Activated CD4-positive, alpha-beta T cell treated with anti-CD3 and anti-CD28 coated beads for 24 hours (primary cell): ENCODE results near the gene APCS.

Experiments used
- DNase-seq, 2 donors: peaks; one replicate each; pipeline ENCODE4 v3.0.0-alpha.2; 2020; ENCODE audit warnings: low read depth in 2 of 2

APCS gene, protein sequence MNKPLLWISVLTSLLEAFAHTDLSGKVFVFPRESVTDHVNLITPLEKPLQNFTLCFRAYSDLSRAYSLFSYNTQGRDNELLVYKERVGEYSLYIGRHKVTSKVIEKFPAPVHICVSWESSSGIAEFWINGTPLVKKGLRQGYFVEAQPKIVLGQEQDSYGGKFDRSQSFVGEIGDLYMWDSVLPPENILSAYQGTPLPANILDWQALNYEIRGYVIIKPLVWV

DNA sequence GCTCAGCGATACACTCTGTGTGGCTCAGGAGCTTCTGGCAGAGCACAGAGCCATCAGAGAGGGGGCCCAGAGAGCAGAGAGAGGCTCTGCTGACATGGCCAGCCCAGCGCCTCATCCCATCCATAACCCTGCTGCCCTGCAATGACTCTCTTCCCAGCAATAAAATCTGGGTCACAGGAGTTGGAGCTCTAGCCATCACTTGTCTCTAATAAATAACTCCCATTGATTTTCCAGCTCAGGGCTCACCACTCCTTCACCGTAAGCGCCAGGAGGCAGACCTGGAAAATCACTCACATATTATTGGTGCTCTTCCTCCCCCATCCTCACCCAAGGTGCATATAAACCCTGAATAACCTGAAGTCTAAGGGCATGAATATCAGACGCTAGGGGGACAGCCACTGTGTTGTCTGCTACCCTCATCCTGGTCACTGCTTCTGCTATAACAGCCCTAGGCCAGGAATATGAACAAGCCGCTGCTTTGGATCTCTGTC, at the start of gene APCS:
TSS of gene APCS (plus strand) at position 366 of the 491 bp plus-strand sequence. CDS start at position 462, 96 bp downstream.
- DNase-seq = no peak

DNA sequence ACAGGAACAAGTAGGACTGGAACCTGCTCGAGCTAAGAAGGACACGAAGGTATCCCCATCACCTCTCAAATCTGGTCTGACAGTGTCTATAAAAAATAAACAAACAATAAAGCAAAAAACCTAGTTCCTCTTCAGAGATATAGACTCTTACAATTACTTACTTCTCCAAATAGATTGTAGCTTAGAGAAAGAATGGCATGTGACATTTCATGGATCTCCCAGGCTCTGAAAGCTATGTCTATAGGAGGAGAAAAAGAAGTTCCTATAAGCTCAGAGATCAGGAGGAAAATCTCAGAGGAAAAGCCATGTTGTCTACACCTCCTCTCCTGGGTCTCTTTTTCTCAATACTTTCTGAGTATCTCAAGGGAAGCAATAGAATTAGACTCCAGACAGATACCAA, 39.5 kb upstream of the APCS start:
- DNase-seq = no peak

DNA sequence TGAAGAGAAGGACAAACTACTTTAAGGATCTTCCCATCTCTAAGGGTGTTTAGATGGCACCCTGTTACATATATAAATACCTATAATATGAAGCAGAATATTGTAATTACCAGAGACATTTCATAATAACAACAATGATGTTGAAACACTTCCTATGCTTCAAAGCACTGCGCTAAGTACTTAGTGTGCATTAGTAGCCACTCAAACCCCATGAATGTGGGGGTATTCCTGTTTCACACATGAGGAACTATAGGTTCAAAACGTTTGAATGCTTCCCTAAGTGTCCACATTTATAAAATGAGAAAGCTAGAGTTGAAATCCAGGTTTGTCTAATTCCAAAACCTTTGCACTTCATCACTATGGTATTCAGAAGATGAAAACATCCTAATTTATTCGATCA, 33.4 kb upstream of the APCS start:
- no peak for DNase-seq

DNA sequence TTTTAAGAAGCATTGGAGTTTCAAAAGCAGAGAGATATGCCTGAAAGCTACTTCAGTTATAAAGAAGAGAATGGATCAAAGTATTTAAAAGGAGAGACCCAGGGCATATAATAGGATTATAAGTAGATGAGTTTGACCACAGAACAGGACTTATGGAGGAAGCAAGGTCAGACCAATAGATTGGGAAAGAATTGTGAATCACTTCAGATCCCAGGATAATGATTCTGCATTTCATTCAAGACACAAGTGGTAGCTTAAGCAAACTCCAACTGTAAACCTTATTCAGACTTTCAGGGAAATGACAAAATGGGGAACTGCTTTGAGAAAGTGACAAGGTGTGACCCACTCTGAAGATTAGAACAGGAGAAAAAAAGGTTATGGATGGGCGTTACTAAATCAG, 32.9 kb upstream of the APCS start:
- DNase-seq = no peak

DNA sequence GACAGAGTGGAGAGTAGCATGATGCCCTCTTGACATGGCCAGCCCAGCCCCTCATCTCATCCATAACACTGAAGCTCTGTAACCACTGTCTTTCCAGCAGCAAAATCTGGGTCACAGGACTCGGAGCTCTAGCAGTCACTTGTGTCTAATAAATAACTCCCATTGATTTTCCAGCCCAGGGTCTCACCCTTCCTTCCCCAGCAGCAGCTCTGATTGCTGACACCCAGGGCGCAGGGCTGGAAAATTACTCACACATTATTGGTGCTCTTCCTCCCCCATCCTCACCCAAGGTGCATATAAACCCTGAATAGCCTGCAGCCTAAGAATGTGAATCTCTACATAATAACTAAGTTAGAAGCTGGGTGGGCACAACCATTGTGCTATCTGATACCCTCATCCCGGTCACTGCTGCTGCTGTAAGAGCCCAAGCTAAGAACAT, 30.7 kb upstream of the APCS start:
- no peak for DNase-seq

DNA sequence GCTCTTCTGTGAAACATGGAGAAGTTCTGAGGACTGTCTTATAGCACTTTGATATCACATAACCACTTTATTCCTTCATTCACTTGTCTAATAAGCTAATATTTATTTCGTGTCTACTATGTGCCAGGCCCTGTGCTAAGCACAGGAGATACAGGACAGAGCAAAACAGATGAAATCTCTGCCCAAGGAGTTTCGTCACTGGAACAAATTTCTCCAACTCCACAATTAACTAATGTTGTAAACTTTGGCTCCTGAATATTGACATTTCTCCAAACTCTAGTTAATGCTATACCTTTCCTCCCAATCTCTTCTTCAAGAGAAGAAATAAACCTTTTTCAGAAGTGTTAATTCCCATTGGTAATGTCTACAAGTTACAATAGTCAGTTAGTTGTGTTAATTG, 27.0 kb upstream of the APCS start:
- DNase-seq = no peak

DNA sequence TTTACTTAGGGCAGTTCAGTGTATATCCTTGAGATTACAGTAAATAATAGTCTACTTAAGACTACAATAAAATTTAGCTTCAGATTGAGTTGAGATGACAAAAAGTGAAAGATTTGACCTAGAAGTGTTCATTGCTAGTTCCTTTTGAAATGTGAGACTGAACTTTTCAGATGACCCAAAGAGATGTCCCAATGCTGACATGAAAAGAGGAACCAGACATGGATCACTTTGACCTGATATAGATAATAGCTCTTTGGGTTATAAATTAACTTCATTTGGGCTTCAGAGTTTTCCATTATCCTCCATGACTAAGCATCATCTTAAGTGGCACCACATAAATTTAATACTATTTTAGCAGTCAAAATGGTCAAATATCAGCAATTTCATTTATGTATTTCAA, 26.1 kb upstream of the APCS start:
- DNase-seq = no peak

DNA sequence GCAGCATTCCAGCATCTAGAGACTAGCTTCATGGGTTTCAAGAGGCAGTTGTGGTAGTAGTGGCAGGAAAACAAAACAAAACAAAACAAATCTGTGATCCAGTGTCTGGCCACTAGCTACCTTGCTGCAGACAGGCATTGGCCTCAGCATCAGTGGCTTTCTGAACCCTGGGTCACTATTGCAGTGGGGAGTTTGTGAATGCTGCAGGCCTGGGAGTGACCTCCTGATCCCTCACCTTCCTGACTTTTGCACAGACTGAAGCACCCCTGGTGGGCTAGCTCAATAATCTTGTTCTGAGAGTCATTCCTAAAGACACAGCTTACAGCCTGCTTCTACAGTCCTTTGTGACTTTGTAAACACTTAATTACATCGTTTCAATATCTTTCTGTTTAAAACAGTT, 24.9 kb upstream of the APCS start:
- no peak for DNase-seq

DNA sequence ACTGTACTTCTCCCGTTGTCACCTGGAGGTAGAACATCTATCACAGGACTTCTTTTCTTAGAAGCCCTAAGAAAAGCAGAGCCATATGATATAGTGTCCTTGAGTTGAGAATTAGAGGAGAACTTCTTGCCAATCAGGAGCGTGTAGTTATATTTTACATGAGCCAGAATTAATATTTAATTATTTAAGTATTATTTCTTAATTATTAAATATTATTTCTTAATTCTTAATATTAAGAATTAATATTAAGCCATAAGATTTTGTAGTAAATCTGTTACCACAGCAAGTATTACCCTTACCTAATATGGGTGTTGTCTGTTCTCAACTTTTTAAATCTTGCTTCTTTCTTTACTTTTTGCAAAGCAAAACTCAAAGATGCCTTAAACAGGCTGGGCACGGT, 10.2 kb upstream of the APCS start:
- DNase-seq = no peak

DNA sequence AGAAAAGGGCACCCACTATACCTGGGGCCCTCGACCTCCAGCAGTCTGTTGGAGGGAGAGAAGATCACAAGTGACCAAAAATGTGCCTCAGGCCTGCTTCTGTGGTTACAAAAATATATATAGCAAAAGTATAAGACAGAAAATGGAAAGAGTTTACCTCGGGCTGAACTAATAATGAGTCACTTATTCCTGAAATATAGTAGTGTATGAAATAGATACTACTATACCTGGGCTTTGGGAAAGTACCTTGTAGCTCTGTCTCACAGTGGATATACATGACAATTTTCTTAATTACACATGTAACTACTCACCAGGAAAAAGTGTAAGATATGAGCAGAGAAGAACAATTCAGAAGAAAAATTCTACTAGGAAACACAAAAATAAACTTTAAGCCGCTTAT, 7.3 kb upstream of the APCS start:
- DNase-seq = no peak

DNA sequence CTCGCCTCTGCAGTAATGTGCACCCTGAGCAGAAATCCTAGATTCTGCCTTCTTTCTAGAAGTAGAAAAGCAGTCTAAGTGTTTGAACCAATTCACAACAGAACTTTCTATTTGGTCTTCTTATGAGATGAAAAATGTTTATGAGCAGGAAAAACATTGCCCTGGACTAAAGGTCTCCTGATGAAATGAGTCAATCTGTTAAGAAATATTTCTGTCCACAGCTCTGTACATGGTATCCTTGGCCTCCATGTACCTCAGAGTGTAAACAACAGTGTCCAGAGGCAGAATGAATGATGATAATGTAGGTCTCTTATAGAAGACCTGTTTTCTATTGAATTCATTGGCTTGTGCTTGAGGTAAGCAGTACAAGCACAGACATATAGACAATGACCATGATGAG, 6.2 kb upstream of the APCS start:
- DNase-seq = no peak

DNA sequence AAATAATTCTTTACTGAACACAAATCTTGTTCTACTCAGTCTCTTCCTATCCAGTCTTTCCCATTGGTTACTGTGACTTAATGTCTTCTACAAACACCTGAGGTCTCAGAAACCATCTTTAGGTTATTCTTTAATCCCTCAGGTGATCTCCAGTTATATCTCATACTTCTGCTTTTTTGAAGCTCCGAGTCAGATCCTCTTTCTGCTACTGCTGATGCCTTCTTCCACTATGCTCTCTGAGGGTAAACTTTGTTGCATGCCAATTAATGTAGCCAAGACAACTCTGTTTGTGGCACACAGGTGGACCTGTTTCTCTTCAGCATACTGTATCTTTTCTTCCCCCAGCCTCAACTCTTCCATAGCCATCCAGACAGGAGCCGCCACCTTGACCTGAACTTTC, 3.1 kb upstream of the APCS start:
- DNase-seq = no peak

DNA sequence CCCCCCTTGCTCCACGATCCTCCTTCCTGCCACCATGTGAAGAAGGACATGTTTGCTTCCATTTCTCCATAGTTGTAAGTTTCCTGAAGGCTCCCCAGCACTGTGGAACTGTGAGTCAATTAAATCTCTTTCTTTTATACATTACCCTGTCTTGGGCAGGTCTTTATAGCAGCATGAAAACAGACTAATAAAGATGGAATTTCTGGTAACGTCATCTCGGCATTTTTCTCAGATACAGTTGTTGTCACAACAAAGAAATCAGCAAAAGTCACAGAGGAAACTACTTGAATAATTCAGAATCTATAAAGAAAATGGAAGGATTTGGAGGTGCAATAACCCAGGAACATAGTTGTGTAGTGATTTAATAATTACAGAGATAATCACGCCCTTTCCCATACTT, 4.4 kb downstream of the APCS start:
- DNase-seq = no peak

DNA sequence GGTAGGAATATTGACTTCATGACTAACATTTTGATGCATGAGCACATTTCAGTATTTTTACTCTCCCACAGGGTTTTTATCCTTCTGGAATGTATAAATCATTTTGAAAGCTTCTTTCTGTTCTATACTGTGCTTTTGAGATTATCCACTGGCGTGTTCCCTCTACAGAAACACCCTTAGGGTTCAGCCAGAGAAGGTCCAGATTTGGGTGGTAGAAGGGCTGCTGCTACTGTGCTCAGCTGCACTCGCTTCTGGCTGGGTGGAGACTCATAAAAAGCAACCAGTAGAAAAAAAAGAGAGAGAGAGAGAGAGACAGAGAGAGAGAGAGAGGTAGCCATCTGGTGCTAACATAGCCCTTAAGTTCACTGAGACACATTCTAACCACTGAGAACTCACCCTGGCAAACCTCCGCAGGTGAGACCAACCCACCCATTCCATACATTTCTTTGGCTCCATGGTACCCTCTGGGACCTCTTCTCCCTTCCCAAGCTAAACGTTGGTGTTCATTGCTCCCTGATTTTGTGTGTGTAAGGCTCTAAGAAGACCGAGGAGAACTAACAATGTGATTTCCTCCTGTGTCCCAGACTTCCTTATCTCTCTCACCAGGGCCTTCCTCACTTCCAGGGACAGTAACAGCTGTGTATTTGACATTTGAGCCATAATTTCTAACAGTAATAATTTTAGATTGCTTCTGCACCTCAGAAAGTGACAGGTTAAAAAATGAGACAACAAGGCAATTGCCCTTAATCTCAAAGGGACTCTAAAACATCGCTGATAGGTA, 7.2 kb downstream of the APCS start:
- no peak for DNase-seq

DNA sequence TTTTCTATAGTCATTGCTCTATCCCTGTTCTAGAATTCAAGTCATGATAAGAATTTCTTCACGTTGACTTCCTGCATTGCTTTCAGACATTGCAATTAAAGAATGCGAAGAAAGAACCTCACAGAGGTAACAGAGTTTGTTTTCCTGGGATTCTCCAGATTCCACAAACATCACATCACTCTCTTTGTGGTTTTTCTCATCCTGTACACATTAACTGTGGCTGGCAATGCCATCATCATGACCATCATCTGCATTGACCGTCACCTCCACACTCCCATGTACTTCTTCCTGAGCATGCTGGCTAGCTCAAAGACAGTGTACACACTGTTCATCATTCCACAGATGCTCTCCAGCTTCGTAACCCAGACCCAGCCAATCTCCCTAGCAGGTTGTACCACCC, 10.6 kb downstream of the APCS start:
- DNase-seq = no peak

DNA sequence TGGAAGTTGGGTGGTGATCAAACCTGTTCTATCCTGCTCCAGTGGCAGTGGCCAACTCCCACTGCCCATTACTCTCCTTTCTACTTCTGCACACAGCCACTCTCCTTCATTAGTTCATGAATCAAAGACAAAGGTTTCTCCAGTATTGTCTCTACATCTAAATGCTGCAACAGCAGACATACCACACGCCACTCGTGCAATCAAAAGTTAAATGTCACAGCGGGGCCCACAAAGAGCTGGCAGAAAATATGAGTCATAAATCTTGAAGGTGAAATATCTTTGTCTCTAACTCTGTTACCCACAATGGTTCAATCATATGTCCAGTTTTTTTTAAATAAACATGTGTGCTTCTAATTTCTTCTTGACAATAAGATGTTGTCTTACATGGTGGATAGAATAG, 13.3 kb downstream of the APCS start:
- no peak for DNase-seq

DNA sequence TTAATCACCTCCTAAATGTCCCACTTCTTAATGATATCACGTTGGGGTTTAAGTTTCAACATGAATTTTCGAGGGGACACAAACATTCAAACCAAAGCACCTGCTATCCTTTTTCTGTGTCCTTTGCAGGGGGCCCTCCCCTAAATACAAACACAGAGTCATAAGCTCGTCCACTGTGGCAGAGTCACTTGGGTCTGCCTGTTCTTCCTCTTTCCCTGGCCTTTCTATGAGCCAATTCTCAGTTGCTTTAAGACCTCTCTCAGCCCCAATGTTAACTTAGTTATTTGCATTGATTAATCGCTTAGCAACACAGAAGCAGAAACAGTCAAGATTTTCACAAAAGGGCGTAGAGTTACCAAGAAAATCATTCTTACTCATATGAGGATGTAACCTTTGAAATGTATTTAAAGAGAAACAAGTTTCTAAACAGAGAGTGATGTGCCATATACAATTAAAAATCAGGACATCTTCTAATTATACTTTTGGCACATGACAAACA, 14.9 kb downstream of the APCS start:
- no peak for DNase-seq

DNA sequence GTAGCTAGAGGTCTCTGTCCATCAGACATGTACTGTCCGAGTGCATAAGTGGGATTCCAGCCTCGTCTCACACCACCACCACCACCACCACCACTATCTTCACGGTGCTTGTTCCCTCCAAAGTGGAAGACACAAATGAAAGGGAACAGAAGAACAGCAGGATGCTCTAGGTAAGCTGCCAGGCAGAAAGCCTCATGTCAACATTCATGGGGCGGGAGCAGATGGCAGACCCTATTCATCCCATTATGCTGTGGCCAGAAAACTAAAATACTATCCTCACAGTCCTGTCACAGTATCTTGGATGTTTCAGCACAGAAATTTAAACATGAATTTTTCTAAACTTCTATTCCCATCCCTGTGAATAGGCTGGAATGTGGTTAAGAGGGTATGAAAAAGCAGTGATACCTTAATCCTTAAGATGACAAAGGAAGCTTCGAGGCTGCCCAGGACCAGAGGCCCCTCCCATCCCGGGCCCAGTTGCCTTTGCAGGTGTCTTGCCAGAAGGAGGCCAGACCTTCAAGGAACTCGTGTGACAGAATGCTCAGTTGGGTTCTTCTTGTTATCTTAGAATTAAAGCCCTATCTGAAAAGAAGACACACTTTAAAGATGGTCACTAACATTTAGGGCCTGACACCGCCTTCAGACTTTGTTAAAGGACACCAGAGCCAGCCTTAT, 24.7 kb downstream of the APCS start:
- no peak for DNase-seq

DNA sequence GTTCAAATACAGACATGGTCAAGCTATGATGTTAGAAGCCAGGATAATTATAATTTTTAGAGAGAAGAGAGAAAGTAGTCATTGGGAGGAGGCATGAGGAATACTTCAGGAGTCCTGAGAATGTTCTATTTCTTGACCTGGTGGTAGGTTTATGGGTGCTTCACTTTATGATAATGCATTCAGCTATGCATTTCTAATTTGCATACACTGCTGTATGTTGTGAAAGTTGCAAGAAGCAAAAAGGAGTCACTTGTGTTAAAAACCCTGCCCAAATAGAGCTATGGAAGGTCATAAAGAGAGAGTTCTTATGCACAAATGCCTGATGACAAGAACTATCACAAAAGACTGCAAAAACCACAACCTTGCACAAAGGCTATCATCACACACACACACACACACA, 45.3 kb downstream of the APCS start:
- DNase-seq = no peak
